Peyer's patch (tissue), 4 donors: ENCODE results near the gene CELF2.

ENCODE experiments used
- POLR2A ChIP-seq, 2 donors: fragments of 450-650 bp; IDR thresholded peaks; one replicate each; pipeline ENCODE4 v1.5.1; 2017; ENCODE audit warnings: antibody characterized with exemption in 2 of 2, mild to moderate bottlenecking in 2 of 2, moderate library complexity in 2 of 2
- TF ChIP-seq, protein P1 (sequence below), 6 experiments: fragments of 450-650 bp in 4 of 6; fragments of 200-600 bp in 2 of 6; sonication (generic) in 1 of 6; IDR thresholded peaks; one replicate each; pipeline ENCODE4 v1.5.1; 2017 to 2019; ENCODE audit warnings: antibody characterized with exemption in 6 of 6, mild to moderate bottlenecking in 3 of 6, moderate library complexity in 1 of 6

GRCh38 chr10:11194859-11195586, 177.4 kb downstream of the CELF2 start:
- TF ChIP-seq, protein P1, sequence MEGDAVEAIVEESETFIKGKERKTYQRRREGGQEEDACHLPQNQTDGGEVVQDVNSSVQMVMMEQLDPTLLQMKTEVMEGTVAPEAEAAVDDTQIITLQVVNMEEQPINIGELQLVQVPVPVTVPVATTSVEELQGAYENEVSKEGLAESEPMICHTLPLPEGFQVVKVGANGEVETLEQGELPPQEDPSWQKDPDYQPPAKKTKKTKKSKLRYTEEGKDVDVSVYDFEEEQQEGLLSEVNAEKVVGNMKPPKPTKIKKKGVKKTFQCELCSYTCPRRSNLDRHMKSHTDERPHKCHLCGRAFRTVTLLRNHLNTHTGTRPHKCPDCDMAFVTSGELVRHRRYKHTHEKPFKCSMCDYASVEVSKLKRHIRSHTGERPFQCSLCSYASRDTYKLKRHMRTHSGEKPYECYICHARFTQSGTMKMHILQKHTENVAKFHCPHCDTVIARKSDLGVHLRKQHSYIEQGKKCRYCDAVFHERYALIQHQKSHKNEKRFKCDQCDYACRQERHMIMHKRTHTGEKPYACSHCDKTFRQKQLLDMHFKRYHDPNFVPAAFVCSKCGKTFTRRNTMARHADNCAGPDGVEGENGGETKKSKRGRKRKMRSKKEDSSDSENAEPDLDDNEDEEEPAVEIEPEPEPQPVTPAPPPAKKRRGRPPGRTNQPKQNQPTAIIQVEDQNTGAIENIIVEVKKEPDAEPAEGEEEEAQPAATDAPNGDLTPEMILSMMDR (IDR thresholded peaks at IDR 0.05): no peak
- TF ChIP-seq POLR2A (IDR thresholded peaks at IDR 0.05): no peak
